PC-9 (cell line): ENCODE data around the gene ANKRD11. TPM values are rescaled to one million over a fixed set of nuclear protein-coding genes. Genes with fewer than 3 reads are reported as not detected.

ENCODE experiments used
- BruUV-seq: library from RNA; stranded (reverse); fragments of 400-500 nt; replicated peaks from 2 replicates; lab custom pipeline; 2021; lab: Mats Ljungman, UMichigan
- CTCF ChIA-PET: fragments of 300-600 bp; sonication (Branson Sonifier 250); formaldehyde crosslinking; loops from one replicate; lab custom pipeline; 2022; ENCODE audit warnings: antibody characterized with exemption; lab: Charles Lee
- POLR2A ChIA-PET: fragments of 300-600 bp; sonication (Branson Sonifier 250); formaldehyde crosslinking; loops from one replicate; lab custom pipeline; 2022; ENCODE audit warnings: antibody characterized with exemption; ENCODE audit not compliant: unreplicated experiment; lab: Charles Lee
- DNase-seq, 2 experiments: peaks; one replicate each; pipeline versions ENCODE4 v3.0.0 to v3.0.0-alpha.2; 2015 to 2022; ENCODE audit warnings: mixed read lengths in 1 of 2
- H2AFZ ChIP-seq: fragments of 200-600 bp; sonication (generic); 2 replicates; pipeline ENCODE4 v1.8.1; 2017; ENCODE audit warnings: antibody characterized with exemption
- H3F3A ChIP-seq: fragments of 200-600 bp; sonication (generic); 2 replicates; pipeline ENCODE4 v1.8.1; 2017; ENCODE audit warnings: antibody characterized with exemption, mild to moderate bottlenecking, low read depth; ENCODE audit not compliant: insufficient read depth
- H3K27ac ChIP-seq: fragments of 200-600 bp; sonication (generic); 2 replicates; pipeline ENCODE4 v1.6.1; 2016; ENCODE audit warnings: mixed run types
- H3K27me3 ChIP-seq: fragments of 200-600 bp; sonication (generic); 2 replicates; pipeline ENCODE4 v1.6.1; 2016; ENCODE audit warnings: low read depth, mixed run types; ENCODE audit not compliant: insufficient read depth
- H3K36me3 ChIP-seq: fragments of 200-600 bp; sonication (generic); 2 replicates; pipeline ENCODE4 v1.6.1; 2016; ENCODE audit warnings: low read depth, mixed run types
- H3K4me1 ChIP-seq: fragments of 200-600 bp; sonication (generic); replicated peaks from 2 replicates; pipeline ENCODE4 v1.6.1; 2016; ENCODE audit warnings: mixed run types; ENCODE audit not compliant: insufficient read depth
- H3K4me2 ChIP-seq: fragments of 200-600 bp; sonication (generic); 2 replicates; pipeline ENCODE4 v1.6.1; 2017; ENCODE audit warnings: mixed run types
- H3K4me3 ChIP-seq: fragments of 200-600 bp; sonication (generic); 2 replicates; pipeline ENCODE4 v1.6.1; 2016; ENCODE audit warnings: mixed run types
- H3K79me2 ChIP-seq: fragments of 200-600 bp; sonication (generic); 2 replicates; pipeline ENCODE4 v1.6.1; 2017; ENCODE audit warnings: low read depth, mixed run types
- H3K9me2 ChIP-seq: fragments of 200-600 bp; sonication (generic); 2 replicates; pipeline ENCODE4 v1.8.1; 2017; ENCODE audit warnings: mild to moderate bottlenecking; ENCODE audit not compliant: insufficient read depth
- H3K9me3 ChIP-seq: fragments of 200-600 bp; sonication (generic); 2 replicates; pipeline ENCODE4 v1.8.1; 2016; ENCODE audit warnings: low read depth; ENCODE audit not compliant: insufficient read depth
- H4K20me1 ChIP-seq: fragments of 200-600 bp; sonication (generic); 2 replicates; pipeline ENCODE4 v1.8.1; 2017; ENCODE audit not compliant: insufficient read depth
- EZH2 ChIP-seq: fragments of 200-600 bp; sonication (generic); IDR thresholded peaks from 2 replicates; pipeline ENCODE4 v1.8.0; 2017; ENCODE audit warnings: antibody characterized with exemption, low read depth
- intact Hi-C: fragments of 100-400 bp; cut with micrococcal nuclease; formaldehyde crosslinking; loops from one replicate; pipeline ENCODE4 v1.10.0; 2022; ENCODE audit not compliant: unreplicated experiment
- total RNA-seq: library from RNA; stranded (reverse); gene quantifications from 2 replicates; pipeline ENCODE4 v1.2.3, GENCODE V29; 2021
- TF ChIP-seq, protein P1 (sequence below): fragments of 200-600 bp; sonication (generic); conservative IDR thresholded peaks from 2 replicates; pipeline ENCODE4 v1.6.1; 2017; ENCODE audit warnings: mixed run types, antibody characterized with exemption, mild to moderate bottlenecking, moderate library complexity

The ANKRD11 gene
- total RNA-seq, 1 experiment from 2014 or later: 220 TPM

DNA sequence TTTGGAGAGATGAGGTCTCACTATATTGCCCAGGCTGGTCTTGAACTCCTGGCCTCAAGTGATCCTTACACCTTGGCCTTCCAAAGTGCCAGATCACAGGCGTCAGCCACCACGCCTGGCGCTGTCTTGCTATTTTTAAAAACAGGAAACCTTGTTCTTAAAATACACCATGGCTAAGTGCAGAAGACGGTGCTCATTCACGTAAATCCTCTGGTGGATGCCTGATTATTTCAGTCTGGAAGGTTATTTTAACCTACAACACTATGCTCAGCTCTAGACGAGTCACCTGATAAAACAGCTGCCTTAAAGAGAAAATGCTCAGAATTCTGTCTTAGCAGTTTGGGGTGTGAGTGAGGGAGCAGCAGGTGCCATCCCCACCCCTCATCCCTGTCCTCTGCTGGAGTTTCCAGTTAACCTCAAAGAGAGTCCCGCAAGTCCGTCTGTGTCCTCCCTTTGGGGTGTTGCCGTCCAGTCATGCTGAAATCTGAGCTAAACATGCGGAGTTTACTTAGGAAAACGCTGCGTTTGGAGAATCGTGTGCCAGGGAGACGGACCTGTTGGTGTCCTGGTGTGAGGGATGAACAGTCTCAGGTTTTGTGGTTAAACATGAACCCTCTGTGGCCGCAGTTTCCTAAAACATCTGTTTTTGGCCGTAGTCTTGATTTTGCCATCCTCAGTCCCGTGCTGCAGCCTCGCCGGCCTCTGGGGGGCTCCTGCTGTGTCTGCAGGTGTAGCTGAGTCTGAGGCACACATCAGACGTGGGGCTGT, 35.0 kb upstream of the ANKRD11 start:
- peaks cover 21% of the 10 kb centered on the region for H4K20me1 ChIP-seq
- ChIA-PET CTCF (no interaction called here), POLR2A (no interaction called here)
- no peak overlapping the region for H3K4me2 ChIP-seq
- no peak overlapping the region for H3K4me3 ChIP-seq
- H2AFZ ChIP-seq: no peak overlapping the region
- no peaks in the 10 kb centered on the region for H3K9me3 ChIP-seq
- intact Hi-C loops: no loop called here
- DNase-seq: no peak
- no peaks in the 10 kb centered on the region for H3K9me2 ChIP-seq
- no peaks in the 10 kb centered on the region for H3K4me1 ChIP-seq
- H3F3A ChIP-seq: no peaks in the 10 kb centered on the region
- H3K27ac ChIP-seq: no peak overlapping the region
- TF ChIP-seq, protein P1, sequence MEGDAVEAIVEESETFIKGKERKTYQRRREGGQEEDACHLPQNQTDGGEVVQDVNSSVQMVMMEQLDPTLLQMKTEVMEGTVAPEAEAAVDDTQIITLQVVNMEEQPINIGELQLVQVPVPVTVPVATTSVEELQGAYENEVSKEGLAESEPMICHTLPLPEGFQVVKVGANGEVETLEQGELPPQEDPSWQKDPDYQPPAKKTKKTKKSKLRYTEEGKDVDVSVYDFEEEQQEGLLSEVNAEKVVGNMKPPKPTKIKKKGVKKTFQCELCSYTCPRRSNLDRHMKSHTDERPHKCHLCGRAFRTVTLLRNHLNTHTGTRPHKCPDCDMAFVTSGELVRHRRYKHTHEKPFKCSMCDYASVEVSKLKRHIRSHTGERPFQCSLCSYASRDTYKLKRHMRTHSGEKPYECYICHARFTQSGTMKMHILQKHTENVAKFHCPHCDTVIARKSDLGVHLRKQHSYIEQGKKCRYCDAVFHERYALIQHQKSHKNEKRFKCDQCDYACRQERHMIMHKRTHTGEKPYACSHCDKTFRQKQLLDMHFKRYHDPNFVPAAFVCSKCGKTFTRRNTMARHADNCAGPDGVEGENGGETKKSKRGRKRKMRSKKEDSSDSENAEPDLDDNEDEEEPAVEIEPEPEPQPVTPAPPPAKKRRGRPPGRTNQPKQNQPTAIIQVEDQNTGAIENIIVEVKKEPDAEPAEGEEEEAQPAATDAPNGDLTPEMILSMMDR: no peak
- no peak for TF ChIP-seq EZH2
- H3K27me3 ChIP-seq: no peaks in the 10 kb centered on the region
- H3K36me3 ChIP-seq: 0 out of 2 replicates have a peak, but pooled peaks cover 5% of the 10 kb centered on the region
- no TSS peak for BruUV-seq
- H3K79me2 ChIP-seq: no peaks in the 10 kb centered on the region

DNA sequence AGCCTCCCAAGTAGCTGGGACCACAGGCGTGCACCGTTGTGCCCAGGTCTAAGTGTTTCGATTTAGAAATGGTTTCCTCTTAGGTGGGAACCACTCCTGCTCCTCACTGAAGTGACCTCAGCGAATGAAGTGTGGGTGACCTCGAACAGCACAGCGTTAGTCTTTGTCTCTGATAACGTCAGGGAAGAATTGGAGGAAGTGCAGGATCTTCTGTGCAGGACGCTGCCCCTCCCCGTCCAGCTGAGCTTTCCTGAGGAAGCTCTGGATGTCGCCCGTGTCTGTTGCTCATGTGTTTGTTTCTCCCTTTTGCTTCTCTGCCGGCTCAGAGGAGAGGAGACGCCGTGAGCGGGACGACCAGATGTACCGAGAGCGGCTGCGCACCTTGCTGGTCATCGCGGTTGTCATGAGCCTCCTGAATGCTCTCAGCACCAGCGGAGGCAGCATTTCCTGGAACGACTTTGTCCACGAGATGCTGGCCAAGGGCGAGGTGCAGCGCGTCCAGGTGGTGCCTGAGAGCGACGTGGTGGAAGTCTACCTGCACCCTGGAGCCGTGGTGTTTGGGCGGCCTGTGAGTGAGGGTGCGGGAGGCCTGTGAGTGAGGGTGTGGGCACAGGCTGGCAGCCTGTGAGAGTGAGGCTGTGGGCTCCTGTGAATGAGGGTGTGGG, 33.5 kb upstream of the ANKRD11 start:
- POLR2A ChIA-PET: no interaction called here
- H3K79me2 ChIP-seq: 0 out of 2 replicates have a peak, but pooled peaks cover 4% of the 10 kb centered on the region

DNA sequence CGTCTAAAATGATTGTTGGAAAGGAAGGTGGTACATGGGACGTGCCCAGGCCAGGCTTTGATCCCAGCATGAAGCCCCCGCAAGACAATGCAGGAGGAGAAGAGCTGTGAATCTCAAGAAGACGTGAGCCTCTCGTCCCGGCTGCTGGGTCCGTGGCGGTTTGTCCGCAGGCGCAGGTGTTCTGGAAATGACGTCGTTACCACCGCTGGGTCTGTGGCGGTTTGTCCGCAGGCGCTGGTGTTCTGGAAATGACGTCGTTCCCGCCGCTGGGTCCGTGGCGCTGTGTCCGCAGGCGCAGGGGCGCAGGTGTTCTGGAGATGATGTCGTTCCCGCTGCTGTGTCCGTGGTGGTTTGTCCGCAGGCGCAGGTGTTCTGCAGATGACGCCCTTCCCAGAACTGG, 31.9 kb upstream of the ANKRD11 start:
- H2AFZ ChIP-seq: no peak overlapping the region
- H4K20me1 ChIP-seq: peaks cover 32% of the 10 kb centered on the region
- H3F3A ChIP-seq: no peaks in the 10 kb centered on the region
- H3K79me2 ChIP-seq: peaks cover 15% of the 10 kb centered on the region; the same call in 1 of the 2 replicates
- no peak overlapping the region for H3K4me3 ChIP-seq
- H3K9me2 ChIP-seq: no peaks in the 10 kb centered on the region
- DNase-seq: no peak
- H3K27ac ChIP-seq: no peak overlapping the region
- POLR2A ChIA-PET: no interaction called here
- intact Hi-C loops: no loop called here
- BruUV-seq: no TSS peak
- CTCF ChIA-PET: interaction anchor here (0.5 kb wide), 1 partner anchor 140 kb away, joined by 3 read pairs; no protein-coding TSS in a partner anchor
- H3K9me3 ChIP-seq: no peaks in the 10 kb centered on the region
- H3K36me3 ChIP-seq: peaks cover 16% of the 10 kb centered on the region; the same call in 1 of the 2 replicates
- TF ChIP-seq, protein P1: no peak
- TF ChIP-seq EZH2: no peak
- H3K4me2 ChIP-seq: no peak overlapping the region
- H3K27me3 ChIP-seq: no peaks in the 10 kb centered on the region
- no peaks in the 10 kb centered on the region for H3K4me1 ChIP-seq

More for the DNA sequence above, 33.5 kb upstream of the ANKRD11 start:
- no peak overlapping the region for H3K27ac ChIP-seq
- H3K9me2 ChIP-seq: no peaks in the 10 kb centered on the region
- CTCF ChIA-PET: no interaction called here
- H3K4me1 ChIP-seq: no peaks in the 10 kb centered on the region
- intact Hi-C loops: no loop called here
- no peaks in the 10 kb centered on the region for H3K27me3 ChIP-seq
- no peak overlapping the region for H2AFZ ChIP-seq
- H4K20me1 ChIP-seq: peaks cover 27% of the 10 kb centered on the region
- 0 out of 2 replicates have a peak, but pooled peaks cover 5% of the 10 kb centered on the region for H3K36me3 ChIP-seq
- H3K4me2 ChIP-seq: no peak overlapping the region
- no peak for DNase-seq
- no peaks in the 10 kb centered on the region for H3K9me3 ChIP-seq
- BruUV-seq: no TSS peak
- H3K4me3 ChIP-seq: no peak overlapping the region
- H3F3A ChIP-seq: no peaks in the 10 kb centered on the region
- TF ChIP-seq, protein P1: no peak
- TF ChIP-seq EZH2: no peak
